ENCODE measurements around the gene HEYL.

Gene HEYL

DNA sequence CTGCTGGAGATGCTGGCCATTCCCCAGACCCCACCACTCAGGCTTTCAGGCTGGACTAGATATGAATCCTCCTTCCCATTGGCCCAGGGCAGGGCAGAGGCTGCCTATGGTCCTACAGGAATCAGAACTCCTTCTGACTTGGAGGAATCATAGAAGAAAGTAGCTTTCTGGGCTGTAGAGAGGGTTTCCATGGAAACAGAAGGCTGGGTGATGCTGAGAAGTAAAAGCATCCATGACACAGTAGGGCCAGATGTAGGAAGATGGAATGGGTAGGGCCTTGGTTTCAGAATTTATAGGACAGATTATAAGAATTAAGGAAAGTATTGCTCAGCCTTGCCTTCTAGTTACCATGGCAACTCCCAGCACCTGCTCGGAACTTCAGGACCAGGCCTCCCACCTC, 23.4 kb upstream of the HEYL start:
- DNase-seq, result no peak

DNA sequence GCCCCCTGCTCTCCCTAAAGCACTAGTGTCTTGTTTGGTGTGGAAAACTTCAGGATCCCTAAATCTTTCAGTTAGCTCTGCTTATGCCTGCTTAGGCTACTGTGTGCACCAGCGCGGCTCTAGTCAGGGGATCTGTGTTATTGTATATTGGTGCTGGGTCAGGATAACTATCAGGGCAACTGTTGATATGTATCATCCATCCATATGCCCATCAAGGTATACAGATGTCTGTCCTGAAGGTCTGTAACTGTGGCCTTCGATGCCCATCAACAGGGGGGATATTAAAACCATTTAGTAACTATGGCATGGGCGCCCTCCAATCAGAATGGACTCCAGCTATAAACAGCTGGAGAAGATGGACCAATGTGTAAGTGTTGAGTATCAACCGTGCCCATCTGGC, 20.1 kb upstream of the HEYL start:
- DNase-seq, result no peak

DNA sequence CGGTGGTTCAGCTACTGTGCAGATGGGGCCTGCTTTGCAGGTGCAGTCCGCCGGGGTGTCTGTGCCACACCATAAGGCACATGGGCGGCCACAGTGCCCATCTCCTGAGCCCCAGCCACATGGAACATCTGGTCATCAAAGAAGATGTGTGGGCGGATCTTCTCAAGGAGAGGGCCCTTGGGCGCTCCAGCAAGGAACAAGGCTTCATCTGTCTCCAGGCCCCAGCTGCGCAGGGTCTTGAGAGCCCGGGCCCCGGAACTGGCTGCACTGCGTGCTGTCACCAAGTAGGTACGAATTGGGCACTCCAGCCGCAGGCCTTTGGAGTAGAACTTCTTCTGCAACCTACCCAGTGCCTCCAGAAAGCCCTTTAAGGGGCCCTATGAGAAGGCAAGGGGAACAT, 19.7 kb upstream of the HEYL start:
- DNase-seq, result no peak

DNA sequence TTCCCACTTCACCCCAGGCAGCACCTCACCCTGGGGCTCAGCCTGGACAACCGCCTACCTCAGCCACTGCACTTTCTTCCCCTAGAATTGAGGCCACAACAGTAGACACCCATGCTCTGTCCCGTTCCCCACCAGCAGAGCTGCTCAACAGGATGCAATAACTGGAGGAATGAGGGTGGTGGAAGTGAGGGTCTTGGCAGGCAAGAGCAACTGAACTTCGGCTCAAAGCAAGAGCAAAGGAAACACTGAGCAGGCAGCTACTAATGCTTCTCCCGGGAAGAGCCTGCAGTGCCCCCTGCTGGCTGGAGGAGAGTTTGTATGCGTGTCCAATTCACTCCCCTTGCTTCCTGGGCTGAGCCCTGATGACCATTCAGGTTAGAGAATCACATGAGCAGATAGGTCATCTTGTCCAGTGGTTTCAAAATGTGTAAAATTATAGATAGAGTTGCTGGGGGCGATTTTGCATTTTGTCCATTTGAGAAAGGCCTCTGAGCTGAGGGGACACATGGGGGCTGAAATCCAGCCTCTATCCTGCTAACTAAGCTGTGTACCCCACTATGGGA, 18.6 kb upstream of the HEYL start:
- DNase-seq, result peak; percentile 61

DNA sequence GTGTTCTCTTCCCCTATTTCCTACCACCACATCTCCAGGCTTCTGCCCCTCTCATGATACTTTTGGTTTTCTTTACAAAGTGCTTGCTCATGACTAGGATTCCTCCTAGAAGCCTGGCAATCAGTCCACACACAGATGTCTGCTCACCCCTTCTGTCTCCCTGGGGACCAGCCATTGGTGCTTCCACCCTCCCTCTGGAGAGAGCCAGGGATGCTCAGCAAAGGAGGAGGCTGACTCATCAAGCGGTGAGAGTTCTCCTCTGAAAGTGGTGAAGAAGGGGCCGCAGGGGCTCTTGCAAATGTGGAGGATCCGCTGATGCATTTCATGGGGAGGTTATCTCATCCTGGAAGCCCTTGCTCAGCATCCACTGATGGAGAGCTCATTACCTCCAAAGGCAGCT, 18.0 kb upstream of the HEYL start:
- DNase-seq, result no peak

DNA sequence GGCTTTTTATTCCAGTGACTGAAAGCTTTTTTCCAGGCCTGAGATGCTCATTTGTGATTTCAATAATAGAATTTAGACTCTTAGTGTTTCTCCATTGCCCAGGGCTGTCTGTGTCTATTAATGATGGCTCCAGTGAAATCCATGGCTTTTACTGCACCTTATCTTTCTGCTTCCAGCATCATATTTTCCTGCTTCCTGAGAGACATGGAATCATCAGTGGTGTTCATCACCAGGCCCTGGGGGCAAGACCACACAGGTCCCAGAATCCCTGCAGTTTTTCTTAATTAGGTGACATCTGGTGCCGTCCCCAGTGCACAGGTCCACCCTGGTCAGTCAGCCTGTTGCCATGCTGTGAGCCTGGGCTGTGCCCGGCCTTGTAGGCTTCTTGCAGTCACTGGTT, 16.9 kb upstream of the HEYL start:
- no peak for DNase-seq

DNA sequence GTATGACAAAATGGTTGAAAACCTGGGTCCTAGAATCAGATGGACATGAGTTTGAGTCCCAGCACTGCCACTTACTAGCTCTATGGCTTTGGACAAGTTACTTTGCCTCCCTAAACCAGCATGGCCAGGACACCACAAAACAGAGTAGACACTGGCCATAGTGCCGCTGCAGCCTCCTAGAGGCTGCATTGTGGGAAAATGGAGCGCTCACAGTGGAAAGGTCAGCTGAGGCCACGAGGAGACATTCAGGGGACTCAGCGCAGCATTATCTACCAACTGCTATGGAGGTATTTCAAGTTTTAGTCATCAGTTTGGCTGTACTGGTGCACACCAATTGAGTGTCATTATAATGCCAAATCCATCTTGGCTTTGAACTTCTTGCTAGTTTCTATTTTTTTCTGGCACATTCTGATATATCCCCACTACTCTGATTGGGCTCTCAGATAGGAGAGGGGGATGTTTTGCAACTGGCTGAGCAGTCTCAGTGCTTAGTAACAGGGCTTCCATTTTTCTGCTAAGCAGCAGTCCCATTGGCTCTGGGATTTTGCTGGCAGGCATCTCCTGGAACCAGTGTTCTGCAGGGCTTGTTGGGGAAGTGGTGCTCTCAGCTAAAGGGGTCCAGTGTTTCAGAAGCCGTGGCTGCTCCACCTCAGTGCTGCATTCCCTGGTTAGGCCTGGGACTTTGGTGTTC, 16.3 kb upstream of the HEYL start:
- no peak for DNase-seq

DNA sequence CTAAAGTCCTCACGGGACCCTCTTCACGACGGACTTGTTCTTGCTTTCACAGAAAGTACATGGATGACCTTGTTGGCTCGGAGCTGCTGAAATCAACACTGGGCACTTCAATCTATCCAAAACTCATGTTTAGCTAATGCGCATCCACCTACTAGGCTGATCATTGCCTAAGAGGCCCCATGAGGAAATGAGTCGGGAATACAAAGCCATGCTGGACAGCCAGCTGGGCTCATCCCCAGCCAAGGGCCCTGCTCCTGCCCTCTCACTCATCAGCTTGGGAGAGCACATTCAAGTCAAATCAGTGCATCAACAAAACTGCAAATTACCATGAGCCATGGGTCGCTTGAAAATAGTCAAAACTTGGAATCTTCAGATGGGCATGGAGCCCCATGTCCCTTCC, 14.8 kb upstream of the HEYL start:
- DNase-seq, result no peak

DNA sequence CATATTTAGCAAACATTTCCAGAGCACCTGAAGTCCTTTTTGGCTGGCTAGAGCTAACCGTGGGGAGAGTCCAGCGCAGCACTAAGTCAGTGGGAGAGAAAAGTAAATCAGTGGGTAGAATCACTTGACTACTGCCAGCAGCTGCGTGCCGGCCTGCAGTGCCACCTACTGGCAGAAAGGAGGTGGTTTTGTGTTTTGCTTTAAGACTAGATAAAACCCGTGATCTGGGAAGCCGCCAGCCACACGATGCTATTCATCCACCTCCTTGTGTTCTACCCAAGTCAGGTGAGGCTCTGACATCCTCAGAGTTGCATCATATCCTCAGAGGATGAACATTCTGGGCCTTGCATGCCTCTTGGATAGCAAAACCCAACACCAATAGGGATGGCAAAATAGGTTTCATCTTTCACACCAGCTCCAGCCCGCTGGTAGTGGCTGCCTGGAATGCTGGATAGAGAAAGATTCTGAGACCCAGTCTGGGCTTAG, 14.1 kb upstream of the HEYL start:
- peak; percentile 64 for DNase-seq

DNA sequence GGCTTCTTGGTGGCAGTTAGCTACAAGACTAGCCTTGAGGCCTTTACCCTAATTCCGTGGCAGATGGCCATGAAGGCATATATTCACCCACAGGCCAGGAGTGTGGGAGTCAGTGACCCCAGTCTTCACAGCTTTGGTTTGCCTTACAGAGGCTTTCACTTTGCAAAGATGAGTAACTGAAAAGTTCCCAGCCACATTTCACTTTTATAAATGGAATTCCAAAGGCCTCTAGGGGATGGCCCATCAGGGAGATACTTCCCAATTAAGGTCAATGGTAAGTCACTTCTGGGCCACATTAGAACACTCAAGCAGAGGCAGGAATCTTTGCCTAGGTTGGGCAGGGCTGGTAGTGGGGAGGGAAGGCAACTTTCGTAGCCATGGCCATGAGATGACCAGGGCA, 13.1 kb upstream of the HEYL start:
- no peak for DNase-seq

DNA sequence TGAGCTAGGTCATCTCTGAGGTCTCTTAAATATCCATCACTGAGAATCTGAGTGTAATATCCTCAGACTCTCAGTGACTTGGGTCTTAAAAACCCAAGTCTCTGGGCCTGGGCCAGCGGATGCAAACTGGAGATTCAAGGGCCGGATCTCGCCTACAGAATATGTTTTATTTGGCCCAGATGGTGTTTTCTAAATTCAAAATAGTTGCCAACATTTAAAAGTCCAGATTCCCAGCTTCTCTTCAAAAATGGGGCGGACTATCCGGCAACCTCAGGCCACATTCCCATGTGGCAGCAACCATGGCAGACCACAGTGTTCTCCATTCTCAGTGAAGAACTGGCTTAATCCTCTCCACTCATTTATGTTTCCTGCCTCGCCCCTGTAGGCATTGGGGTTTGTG, 12.7 kb upstream of the HEYL start:
- no peak for DNase-seq

DNA sequence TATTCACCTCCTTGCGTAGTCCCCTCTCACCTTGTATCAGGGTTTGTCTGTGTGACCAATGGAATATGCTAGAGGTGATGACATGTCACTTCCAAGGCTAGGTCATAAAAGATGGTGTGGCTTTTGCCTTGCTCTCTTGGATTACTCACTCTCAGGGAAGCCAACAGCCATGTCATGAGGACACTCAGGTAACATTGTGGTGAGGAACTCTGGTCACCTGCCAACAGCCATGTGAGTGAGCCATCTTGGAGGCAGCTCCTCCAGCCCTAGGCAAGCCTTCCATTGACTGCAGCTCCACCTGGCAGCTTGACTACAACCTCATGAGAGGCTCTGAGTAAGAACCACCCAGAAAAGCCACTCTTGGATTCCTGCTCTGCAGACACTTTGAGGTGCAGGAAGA, 11.0 kb upstream of the HEYL start:
- DNase-seq, result no peak

DNA sequence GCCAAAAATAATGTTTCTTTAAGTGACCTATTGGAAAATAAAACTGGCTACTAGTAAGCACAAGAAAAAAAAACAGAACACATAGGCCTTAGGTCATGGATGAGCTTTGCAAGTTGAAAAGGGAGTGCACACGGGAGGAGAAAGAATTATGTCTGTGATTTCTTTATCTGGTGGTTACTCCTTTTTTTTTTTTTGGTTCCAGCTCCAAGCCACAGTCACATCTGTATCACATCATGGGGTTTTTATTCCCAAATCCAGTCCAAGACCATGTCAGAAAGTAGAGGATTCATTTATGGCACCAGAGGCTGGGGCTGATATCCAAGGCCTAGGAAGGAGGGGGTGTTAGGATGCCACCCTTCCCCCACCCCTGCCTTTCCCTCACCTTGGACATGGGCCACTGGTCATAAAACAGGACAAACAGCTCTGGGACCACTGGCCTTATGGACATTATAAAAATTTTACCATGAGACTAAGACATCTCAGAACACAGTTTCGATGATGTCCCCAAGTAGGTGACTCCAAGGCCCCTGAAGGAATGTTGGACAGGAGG, 10.3 kb upstream of the HEYL start:
- no peak for DNase-seq

DNA sequence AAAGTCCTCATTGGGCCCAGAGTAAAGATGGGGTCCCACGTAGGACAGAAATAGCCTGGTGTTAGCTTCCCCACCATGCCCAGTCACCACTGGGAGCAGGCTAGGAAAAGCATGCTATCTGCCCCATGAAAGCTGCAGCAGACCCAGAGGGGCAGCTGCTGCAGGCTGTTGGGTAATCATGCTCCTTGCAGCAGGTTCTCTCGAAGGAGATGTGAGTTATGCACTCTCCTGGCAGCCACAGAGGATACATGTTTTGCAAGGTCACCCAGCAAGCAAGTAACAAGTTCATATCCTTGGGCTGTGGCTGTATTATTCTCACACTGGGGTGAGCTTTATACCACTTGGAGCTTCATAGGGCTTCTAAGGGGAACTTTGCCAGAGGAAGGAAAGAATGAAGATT, 9.1 kb upstream of the HEYL start:
- no peak for DNase-seq

DNA sequence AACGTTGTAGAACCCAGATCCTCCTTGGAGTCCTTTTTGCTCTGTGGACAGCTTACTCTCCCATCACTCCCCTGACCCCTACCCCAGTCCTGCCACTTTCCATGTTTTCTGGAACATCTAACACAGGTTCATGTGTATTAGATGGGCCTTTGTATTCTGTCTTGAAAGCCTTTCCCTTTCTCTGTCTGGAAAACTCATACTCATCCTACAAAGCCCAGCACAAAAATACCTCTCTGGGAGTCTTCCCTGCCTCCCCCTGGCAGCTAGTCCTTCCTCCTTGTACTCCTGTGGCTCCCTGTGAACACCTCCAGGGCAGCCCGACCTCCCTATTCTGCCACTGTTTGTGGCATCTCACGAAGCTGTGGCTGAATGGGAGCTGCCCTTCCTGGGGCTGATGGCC, 7.8 kb upstream of the HEYL start:
- DNase-seq, result no peak

DNA sequence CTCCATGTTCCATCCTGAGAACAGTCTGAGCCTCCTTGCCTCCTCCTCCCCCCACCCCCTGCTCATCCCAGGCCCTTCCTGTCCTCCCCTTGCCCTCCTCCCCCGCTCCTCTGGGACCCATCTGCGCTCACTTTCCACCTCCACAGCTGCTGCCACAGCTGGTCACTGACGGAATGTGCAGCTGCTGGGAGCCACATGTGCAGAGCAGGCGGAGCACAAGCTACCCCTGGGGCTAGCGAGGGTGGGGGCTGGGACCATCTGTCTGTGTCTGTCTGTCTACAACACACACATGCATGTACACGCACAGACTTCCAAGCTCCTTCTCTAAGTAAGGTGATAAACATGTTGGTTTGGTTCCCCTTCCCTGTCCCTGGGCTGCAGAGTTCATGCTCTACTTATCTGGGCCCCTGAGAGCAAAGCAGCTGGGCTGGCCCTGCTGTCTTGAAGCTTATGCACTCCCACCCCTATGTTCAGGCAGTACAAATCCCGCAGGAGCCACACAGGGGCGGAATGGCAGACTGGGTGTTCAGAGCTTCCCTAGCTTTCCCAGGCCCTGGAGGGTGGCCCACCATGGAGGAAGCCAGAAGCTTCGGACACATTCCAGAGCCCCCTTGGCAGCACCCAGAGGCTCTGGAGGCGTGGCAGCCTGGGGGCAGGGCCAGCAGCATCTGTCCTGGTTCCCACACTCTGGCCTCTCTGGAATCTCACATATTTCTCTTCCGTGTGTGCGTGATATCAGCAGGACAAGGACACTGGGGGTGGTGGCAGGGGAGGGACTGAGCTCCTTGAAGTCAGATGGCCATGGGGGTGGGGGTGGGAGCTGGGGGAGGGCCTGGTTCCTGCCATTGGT, 7.0 kb upstream of the HEYL start:
- no peak for DNase-seq

DNA sequence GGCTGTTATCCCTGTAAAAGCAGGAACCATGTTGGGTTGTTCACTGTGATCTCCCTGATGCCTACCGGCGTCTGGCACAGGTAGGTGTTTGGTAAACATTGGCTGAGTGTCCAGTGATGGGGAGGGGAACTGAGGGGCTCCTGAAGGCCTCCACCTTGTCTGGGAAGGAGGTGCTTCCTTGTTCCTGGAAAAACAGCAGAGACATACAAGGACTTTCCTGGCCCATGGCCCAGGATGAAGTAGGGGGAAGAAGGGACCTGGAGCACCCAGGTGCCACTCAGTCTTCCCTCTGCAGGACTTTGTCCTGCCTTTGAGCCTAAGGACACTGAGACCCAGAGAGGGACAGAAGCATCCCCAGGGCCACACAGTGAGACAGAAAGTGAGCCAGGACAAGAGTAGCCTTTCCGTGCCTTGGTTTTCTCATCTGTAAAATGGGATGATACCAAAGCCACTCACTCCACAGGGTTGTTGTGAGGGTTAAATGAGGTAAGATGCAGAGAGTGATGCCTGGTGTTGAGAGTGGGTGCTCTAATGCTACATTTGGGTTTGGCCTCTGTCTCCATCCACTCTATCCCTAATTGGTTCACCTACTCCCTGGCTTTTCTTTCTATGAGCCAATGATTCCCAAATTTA, 6.1 kb upstream of the HEYL start:
- no peak for DNase-seq

DNA sequence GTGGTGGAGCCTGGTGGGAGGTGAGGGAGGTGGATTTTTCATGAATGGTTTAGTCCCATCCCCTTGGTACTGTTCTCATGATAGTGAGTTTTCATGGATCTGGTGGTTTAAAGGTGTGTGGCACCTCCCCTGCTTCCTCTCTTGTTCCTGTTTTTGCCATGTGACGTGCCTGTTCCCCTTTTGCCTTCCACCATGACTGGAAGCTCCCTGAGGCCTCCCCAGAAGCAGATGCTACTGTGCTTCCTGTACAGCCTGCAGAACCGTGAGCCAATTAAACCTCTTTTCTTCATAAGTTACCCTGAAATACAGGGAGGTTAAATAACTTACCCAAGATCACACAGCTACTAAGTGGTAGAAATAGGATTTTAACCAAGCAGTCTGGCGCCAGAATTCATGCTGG, 4.3 kb upstream of the HEYL start:
- no peak for DNase-seq

DNA sequence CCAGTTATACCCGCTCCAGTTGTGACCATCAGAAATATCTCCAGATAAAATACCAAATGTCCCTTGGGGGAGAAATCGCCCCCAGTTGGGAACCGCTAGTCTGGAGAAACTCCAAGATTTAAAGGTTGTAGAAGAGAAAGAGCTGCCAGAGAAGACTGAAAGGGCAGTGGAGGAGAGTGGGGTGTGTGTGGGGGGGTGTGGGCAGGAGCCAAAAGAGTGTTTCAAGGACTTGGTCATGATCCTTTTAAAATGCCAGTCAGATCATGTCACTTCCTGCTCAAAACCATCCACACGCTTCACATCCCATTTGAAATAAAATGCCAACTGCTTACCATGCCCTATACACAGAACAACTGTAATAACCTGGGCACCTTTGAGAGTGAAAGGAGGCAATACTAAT, 3.4 kb upstream of the HEYL start:
- no peak for DNase-seq

DNA sequence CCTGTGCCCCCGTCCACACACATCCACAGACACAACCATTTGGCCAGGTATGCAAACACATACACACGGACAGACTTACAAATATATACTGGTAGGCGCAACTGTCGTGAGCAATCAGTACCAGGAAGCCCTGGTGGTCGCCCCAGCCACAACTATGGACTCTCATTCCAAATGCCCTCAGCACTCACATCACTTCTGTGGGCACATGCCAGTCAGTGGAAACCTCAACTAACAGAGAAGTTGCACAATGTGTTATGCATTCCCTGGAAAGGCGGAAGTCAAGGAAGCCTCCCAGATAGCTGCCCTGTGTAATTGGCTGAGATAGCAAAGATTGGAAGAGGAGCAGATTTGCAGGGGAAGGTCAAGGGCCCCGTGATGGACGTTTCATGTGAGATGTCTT, 1.4 kb upstream of the HEYL start:
- no peak for DNase-seq

DNA sequence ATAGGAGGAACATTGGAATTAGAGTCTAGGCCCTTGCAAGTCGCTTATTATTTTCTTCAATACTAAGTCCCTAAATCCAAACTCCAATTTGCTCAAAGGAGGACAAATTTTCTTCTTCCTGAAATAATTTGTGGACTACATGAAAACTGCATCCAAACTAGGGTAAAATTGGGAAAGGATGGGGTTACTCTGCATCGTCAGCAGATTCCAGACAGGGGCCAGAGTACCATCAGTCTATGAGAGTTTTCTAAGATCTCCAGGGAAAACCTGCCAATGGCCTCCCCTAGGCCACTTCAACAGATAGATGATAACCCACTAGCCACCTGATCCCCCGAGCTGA, 508 bp downstream of the HEYL start:
- no peak for DNase-seq

DNA sequence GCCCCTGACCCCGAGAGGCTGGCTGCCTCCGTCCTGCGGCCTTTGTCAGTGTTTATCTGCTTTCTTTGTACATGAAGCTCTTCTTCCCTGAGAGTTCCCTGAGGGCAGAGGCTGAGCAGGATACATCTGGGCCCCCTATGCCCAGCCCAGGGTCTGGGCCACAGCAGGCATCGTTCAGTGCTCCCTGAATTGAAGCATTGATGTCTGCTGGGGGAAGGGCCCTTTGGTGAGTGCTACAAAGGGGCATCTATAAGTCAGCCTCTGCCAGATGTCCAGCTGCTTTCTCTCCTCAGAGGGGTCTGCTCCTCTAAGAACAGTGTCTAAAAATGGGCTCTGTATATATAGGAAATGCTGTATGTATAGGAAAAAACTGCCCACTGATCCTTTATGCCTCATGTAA, 2.1 kb downstream of the HEYL start:
- no peak for DNase-seq

DNA sequence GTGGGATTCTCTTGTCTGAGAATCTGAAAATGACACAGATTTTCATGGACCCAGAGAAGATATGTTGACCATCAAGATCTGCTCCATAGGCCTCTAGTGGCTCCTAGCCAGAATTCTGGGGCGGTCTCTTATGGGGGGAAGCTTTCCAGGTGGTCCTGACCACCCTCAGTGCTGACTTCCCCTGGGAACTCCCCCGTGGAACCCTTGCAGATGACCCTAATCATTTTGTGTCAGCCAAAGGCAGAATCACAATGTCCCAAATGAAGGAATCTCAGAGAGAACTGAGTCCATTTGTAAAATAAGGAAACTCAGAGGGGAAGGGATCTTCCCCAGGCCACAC, 3.6 kb downstream of the HEYL start:
- no peak for DNase-seq
